Activated CD4-positive, alpha-beta T cell treated with anti-CD3 and anti-CD28 coated beads, Interleukin-2, amount 50 U/mL, for 48 hours (primary cell): Measurements from ENCODE around the gene OR4B1.

Experiments
- DNase-seq, 2 experiments: peaks; one replicate each; pipeline ENCODE4 v3.0.0-alpha.2; 2020

The OR4B1 gene

DNA sequence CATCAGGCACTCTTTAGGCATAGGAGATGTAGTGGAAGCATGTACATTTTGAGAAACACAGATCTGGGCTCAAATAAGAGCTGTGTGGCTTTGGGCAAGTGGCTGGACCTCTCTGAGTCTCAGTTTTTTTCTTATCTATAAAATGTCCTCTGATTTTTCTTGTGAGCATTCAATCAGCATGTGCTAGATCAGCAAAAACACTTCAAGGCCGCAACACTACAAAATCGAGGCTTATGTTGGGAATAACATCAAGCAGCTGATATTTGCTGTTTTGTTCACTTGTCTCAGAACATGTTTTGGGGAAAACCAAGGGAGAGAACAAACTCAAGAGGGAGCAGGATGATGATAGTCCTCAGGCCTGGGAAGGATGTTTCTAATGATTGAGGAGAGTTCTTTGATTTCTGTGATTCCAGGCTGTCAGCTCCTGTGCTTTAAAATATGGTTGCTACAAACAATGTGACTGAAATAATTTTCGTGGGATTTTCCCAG is 46.9 kb downstream of the OR4B1 start, which contains the start of gene OR4X1:
Gene OR4X1, plus strand, starts transcription at position 439 of the 489 bp plus-strand sequence. Its CDS starts 0 bp downstream, at position 439.
- DNase-seq: no peak
